ENCODE data around the gene MGAT5.
"Not testable (repeated sequence)": the region's sequence is repeated elsewhere in the genome, so short reads cannot be mapped to it uniquely, and the experiment has no call there.

The MGAT5 gene

DNA sequence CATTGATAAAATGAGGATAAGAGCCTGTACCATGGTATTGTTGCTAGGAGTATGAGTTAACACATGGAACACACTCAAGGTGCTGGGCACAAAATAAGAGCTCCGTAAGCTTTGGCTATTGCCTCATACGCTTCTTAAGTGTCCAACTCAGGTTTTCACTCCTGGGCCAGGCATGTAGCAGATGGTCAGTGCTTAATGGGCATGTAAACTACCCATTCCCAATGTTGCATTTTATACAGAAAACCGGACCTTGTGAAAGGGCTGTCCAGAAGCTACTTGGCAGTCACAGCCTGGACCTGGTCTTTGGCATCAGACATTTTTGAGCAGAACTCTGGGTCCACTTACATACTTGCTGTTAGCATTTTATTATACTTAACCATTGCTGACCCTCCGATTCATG lies 26.9 kb downstream of the MGAT5 start:
- DNase-seq: no peak

DNA sequence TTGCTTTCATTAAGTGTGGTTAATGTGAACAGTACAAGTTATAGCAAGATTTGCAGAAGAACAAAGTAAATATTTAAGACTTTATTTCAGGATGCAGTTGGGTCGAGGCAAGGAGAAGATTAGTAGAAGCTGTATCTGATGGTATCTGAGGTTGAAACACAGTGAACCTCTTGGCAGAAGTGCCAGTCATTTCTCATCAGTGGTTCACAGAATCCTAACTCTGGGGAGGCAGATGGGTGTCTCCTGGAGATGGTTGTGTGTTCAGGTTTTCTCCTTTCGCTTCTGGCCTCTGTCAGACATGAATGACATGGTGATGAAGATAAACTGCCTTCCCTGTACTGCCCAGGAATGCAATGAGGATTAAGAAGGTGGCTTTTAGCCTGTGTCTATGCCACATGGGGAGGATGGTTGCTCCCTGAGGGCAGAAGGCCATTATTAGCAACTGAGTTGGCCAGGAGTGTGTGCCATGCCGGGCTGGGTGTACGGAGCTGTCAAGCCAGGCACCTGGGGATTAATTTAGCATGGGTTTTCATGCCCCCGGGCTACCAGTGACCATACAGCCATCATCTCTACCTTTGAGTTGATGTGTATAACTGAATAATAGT lies 28.0 kb downstream of the MGAT5 start:
- no peak for DNase-seq

DNA sequence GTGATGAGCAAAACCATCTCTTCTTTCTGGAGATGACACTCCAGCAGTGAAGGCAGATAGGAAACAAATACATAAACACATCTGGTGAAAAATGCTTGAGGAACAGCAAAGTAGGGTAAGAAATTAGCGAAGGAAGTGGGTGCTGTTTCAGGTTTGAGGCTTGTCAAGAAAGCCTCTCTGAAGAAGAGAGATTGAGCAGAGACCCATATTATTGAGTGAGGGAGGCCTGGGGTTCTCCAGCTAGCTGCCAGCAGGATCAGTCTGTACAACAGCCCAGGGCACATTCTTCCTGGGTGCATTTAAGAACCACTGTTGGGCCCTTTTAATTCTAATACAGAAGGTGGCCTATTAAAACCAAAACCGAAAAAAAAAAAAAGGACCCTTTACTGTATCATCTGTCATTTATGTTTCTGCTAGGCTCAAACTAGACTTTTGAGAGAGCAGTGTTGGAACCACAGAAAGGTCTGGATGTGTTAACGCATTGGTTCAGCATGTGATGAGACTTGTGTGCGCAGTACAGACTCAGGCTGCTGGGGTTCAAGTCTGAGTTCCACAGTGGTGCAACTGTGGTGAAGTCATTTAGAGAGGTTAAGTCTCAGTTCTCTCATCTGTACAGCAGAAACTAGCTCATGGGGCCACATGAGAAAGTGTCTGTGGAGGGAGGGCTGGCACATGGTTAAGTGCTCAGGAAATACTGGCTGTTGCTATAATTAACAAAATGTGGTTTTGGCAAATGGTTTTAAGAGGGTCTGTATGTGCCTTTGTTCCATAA lies 28.9 kb downstream of the MGAT5 start:
- no peak for DNase-seq

DNA sequence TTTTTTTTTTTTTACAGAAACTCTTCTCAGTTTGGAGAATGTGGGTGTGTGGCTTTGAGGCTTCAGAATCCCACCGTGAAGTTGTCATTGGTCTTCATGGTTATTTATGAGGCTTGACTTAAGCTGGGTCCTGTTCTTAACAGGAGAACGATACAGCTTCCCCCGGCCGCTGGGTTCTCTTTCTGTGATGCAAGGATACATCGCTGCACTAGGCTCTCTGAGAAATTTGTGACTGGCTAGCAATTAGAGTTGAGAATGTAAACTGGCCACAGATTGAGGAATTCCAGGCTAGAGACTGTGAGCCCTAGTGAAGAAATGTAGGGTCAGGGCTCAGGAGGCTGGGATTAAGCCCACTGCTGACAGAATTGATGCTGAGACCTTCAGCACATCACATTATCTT lies 29.8 kb downstream of the MGAT5 start:
- no peak for DNase-seq

DNA sequence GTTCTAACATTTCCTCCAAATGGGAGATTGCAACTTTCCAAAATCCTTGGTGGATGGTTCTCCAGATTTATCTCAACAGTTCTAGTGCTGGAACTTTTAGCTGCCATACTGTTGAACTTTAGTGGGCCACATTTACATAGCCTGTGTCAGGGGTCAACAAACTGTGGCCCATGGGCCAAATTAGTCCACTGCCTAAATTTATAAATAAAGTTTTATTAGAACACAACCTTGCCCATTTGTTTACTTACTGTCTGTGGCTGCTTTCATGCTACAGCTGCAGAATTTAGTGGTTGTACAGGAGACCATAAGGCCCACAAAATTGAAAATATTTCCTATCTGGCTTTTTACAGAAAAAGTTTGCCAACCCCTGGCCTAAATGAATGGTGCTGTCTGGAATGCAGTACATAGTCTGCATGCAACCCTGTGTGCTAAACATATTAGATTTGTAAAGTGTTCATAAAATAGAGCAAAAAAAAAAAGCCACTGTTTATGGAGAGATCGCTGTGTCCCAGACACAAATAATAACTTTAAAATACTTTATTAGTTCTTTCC lies 30.3 kb downstream of the MGAT5 start:
- DNase-seq: no peak

DNA sequence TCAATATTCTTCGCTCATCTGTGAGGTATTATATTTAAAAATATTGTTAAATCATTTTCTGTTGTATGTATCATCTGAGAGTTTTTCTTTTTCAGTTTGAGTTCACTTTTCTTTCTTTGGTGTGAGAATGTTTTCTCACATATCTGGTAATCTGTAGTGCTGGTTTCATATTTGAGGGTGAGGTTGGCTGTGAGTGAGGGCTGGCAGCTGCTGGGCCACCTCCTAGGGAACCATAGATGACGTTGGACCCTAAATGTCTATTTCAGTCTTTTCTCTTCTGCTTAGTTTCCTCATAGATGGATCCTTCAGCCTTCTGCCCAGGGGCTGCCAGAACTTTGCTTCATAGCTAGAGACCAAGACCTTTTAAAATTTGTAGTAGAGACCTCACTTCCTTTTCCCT lies 33.5 kb downstream of the MGAT5 start:
- DNase-seq: no peak

DNA sequence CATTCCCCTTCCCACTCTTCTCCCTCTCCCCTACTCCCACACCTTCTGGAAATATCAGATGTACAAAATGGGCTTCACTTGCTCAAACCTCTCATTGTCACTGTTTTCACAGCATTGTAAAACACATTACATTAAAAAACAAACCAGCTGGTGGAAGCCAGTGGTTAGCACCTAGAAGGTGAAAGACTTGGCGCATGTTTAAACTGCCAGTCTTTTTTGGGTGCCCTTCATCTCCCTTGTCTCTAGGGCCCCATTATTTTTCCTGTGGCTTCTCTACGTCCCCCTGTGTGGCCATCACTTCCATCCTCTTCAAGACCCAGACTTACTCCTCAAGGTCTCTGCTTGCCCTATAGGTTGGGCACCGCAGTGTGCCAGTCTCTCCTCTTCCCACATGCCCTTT lies 34.9 kb downstream of the MGAT5 start:
- DNase-seq: no peak

DNA sequence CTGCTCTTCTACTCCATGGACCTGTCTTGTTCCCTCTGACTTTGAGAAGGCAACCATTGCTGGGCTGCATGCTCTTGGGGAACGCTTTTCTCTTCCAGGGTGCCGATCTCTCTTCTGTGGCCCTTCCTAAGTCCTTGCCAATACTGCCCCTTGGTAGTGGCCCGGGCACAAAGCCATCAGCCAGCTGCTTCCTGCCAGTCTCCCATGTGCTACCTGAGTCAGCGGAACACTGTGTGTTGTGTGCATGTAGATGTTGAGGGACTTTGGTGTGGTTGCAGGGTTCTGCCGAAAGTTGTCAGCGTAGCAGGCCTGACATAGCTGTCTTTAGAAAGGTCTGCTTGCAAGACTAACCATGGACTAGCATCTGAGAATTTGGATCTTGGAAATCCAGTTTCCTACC lies 35.4 kb downstream of the MGAT5 start:
- DNase-seq: no peak

DNA sequence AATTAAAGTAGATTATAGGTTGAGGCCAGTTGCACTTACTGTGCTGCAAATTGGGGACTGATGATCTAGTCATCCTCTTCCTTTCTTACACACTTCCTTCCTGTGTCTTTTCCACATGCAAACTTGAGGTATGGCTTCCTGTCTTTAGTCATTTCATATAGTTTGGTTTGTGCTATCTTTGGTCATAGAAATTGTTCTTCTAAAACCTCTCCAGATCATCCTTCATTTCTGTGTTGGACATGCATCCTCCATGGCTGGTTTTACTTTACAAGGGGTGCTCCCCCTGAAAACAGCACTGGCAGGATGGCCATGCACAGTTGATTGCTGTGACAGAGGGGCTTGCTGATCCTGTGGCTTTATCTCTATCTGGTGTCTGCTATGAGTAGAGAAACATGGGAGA lies 36.5 kb downstream of the MGAT5 start:
- DNase-seq: no peak

DNA sequence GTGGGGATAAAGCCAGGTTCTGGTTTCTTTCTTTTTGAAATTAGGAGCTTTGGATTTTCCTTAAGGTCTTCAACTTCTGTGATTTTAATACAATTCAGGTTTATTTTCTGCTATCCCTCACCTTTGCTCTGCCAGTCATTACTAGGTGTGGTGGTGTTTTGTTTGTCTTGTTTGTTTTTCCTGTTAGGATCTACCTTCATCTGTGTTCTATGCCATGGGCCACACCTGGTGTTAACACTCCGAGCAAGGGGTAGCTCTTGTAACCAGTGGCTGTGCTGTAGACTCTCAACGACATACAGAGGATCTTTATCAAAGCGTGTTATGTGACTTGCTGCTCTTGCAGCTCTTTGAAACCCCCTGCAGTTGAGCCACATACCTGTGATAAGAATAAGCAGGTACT lies 38.6 kb downstream of the MGAT5 start:
- DNase-seq: no peak

DNA sequence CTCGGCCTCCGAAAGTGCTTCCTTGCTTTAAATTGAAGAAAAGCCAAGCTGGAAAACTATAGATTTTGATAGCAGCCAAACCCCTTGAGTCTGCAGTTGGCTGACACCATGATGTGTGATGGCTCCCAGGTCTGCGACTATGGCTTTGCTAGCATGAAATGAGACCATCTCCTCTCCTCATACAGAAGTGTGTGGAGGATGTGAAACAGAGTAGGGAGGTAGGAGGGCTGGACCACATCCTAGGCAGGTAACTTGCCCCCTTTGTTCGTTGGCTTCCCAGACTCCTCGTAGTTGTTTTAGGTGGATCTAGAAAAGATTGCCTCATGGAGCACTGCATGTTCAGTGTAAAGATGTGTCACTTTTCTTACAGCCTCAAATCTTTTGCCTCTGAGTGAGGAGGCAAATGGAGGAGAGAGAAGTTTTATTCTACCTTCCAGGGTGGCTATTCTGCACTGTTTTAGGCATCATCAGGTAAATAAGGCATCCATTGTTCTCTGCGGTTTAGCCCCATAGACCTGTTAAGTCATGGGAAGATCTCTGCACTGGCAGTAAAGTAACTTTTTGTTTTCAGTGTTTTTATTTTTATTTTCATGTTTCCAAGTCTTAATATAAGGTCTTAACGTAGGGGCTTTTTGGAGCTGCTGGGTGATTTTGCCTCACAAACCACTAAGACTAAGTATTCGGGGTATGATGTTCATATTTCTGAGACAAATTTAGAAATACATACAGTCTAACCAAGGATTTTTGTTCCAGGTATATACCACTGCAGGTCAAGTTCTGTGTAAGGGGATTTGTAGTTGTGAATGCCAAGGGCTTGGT lies 40.1 kb downstream of the MGAT5 start:
- DNase-seq: no peak

DNA sequence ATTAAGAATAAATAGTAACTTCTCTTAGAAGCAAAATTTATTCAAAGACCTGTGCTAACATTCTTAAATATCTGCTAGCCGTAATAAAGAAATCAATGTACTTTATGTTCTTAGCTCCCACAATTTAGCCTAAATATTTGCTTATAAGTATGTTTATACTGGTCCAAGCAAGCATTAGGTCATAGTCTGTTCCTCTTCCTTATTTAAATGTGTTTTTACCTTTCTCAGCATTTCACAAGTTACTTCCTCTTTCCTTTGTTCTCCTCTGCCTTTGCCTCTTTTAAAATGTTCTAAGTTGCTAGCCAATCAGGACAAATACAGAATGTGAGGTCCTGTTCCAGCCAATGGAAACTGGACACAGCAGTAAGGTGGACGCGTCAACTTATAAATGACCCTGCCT lies 40.7 kb downstream of the MGAT5 start:
- not testable (repeated sequence) for DNase-seq

DNA sequence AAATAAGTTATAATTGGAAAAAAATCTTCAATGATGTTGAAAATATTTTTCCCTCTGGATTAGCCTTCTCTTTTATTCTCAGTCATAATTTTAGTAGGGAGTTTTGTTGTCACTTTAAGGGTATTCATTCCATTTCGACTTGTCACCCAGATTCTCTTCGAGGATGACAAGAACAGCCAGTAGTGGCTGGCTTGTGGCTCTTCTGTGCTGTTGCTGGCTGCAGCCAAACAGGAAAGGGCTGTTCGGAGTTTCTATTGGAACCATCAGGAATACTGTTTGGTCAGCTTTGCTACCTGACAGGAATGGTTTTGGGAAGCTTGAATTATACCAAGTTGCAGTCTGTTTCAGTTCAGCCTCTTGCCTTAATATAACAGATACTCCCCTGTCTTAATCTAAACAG lies 41.6 kb downstream of the MGAT5 start:
- DNase-seq: no peak

DNA sequence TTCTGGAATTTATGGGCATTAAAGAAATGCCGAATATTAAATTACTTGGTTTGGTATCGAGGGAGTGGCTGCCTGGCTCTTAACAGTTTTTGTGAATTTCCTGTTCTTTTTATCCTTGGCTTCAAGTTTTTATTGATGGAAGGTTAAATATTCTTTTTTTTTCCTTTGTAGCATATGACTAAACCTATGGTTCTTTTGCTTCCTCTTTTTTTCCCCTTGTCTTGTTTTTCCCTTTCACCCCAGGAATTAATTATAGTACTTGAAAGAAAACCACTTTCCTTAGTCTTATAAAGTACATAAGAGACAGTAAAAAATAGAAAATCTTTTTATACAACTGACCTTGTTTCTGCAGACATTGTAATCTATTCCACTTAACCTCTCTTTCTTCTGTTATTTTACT lies 42.4 kb downstream of the MGAT5 start:
- no peak for DNase-seq

DNA sequence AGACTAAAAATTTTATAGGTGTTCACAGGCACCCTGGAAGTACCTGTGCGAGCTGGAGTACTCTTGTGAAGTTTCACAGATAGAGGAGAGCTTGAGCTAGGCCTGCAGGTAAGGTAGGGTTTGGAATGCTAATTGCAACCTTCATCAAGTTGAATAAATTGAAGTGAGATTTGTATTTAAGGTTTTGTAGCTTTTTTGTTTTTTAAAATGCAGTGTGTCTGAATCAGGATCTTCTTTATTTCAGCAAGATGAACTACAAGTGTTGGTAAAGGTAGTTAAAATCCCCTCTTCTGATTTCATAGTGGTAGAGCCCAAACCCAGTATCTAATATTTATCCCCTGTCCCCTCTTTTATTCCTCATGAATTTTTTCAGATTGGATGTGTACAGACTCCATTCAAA lies 45.5 kb downstream of the MGAT5 start:
- no peak for DNase-seq

DNA sequence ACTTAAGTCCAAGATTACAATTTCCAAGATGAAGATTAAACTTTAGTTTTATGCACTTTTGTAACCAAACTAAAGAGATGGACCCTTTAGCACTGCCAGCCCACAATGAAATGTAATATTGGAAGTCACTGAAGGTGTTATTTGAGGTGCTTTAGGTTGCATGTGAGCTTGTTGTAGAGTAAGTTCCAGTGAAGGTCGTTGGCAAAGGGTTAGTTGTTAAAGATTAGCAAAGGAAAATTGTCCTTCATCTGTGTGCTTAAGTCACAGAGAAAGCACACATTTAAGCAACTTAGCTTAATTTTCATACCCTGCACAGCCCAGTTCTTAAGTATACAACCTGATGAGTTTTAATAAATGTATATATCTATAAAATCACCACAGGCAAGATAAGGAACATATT lies 46.7 kb downstream of the MGAT5 start:
- DNase-seq: no peak

DNA sequence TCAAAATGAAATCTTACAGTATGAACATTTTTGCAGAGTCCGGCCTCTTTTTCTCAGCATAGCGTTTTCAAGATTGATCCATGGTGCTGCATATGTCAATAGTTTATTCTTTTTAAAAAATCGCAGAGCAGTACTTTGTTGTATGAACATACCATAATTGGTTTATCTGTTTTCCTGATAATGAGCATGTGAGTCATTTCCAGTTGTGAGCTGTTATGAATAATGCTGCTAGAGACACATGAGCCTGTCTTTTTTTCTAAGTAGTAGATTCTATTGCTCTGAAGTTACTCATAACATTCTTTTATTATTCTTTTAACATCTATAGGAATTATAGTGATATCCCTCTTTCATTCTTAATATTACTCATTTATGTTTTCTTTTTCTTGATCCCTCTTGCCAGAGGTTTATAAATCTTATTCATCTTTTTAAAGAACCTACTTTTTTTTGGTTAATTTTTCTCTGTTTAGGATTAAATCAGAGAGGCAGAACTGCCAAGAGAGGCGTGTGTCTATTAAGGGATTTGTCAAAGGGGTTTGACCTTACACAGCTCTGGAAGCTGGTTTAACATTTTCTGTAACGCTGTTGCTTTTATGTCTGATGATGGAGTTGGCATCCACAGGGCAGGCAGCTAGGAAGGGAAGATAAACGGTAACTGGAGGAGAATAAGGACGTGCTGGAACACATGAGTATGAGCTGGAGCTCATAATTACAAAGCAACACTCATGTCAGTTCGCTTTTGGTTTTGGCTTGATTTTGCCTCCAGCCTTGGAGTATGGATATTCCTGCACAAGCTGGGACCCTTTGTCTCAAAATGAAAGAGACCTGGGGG lies 47.4 kb downstream of the MGAT5 start:
- DNase-seq: no peak

DNA sequence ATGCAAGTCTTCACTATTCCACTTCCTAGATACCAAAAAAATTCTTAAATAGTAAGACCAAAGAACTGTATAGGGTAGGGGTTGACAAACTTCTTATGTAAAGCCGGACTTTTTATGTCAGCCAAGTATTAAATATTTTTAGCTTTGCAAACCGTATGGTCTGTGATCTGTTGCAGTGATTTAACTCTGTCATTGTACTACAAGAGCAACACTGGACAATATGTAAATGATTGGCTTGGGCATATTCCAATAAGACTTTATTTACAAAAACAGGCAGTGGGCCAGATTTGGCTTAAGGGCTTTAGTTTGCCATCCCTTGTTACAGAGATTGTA lies 48.0 kb downstream of the MGAT5 start:
- DNase-seq: no peak

DNA sequence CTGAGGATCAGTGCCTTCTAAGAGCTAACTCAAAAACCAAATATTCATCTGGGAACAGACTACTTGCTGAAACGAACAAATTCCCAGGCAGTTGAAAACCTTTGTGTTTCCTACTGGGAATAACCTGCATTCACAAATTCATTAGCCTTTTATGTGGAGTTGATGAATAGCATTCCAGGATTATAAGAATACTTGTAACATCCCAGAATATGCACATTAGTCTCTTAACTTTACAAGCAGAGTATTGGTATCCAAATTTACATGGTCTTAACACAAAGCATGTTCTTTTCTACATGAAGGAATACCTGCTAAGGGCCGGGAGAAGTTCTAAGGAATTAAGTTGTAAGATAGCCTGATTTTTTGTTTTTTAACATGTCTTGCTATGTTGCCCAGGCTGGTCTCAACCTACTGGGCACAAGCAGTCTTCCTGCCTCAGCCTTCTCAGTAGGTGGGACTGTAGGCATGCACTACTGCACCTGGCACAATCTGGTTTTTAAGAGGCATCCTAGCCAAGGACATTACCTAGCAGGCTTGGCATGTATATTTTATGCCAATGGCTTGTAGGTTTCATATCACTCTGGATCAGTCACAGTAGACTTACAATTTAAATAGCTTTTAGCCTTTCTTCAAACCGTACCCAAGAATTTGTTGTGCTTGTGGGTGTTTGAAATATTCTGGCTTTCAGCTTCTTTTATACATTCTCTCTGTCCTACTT lies 50.7 kb downstream of the MGAT5 start:
- DNase-seq: peak; percentile 17

DNA sequence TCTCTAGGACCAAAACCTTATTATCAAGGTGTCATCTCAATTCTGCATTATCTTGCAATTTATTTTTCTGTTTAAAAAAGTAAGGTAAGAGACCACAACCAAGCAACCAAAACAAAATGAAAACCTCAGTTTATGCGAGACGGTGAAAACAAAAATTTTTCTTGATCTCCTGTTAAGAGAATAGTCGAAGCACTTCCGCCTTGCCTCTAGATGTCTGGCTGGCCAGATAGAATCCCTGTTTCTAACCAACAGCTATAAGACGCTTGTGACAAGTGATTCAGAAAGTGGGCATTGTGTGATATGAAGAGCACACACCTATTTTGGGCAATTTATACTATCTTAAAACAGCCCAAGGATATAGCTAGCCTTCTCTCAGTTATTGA lies 51.2 kb downstream of the MGAT5 start:
- DNase-seq: no peak

DNA sequence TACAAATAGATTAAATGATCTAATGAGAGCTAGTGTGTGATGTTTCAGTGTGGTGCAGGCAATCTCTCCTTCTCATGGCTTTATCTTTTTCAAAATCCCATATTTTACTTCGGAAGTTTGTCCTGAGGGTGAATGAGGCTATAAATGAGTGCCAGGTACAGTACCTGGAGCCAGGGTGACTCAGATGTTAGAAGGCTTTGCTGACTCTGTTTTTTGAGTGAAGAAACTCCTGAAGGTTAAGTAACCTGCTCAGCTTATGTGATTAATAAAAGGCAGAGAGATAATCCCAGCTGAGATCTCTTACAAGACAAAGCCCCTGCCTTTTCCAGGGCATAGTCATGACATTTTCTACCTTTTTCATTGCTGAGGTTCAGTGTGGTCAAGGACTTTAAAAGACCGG lies 52.6 kb downstream of the MGAT5 start:
- no peak for DNase-seq

DNA sequence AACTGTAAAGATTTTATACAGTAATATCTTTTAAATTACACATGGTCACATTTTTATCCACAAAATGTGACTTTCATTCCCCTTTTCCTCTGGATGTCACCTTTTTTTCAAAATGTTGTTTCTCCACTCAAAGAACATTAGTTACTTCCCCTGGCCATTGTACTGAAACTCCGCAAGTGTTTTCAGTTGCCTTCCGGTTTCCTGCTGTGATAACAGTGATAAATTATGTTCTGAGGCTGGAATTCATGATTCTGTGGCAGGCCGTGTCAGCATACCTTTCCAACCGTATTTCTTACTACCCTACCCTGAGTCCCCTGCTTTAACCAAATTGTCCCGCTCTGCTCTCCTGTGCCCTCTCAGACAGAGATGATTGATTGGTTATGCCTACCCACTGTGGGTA lies 53.5 kb downstream of the MGAT5 start:
- DNase-seq: no peak
